ENCODE data around the gene CIB4.

DNA sequence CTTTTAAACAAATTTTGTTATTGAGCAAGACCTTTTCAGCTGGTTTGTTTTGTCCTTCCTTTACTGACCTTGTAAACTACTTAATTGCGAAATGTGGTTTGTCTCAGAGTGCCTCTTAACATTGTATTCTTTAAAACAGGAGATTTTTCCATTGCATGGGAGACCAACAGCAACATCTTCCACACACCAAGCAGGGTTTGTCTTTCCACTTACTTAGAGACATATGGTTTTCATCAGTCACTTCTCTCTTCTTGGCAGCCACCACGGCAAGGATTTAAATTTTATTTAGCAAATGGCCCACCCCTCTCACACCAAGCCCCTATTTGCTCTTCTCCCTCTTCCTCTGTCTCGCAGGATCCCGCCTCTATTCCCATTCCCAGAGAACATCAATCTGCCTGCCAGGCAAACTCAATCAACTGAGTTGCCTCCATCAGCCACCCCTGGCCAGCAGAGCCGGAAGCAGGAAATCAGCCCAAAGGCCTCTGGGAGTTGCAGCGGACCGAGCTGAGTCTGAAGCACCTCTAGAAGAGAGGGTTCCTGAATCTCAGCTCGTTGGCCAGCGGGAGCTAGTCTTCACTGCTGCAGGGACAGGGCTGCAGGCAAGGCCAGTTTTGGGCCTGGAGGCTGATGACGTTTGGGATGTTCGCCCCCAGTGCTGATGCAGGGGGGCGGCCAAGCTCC is 11.3 kb upstream of the CIB4 start:
- TF ChIP-seq, protein P1, sequence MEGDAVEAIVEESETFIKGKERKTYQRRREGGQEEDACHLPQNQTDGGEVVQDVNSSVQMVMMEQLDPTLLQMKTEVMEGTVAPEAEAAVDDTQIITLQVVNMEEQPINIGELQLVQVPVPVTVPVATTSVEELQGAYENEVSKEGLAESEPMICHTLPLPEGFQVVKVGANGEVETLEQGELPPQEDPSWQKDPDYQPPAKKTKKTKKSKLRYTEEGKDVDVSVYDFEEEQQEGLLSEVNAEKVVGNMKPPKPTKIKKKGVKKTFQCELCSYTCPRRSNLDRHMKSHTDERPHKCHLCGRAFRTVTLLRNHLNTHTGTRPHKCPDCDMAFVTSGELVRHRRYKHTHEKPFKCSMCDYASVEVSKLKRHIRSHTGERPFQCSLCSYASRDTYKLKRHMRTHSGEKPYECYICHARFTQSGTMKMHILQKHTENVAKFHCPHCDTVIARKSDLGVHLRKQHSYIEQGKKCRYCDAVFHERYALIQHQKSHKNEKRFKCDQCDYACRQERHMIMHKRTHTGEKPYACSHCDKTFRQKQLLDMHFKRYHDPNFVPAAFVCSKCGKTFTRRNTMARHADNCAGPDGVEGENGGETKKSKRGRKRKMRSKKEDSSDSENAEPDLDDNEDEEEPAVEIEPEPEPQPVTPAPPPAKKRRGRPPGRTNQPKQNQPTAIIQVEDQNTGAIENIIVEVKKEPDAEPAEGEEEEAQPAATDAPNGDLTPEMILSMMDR (IDR thresholded peaks at IDR 0.05): no peak
- TF ChIP-seq TP53 (CRISPR knock-in tag; IDR thresholded peaks at IDR 0.05): no peak
- TF ChIP-seq, protein P2, sequence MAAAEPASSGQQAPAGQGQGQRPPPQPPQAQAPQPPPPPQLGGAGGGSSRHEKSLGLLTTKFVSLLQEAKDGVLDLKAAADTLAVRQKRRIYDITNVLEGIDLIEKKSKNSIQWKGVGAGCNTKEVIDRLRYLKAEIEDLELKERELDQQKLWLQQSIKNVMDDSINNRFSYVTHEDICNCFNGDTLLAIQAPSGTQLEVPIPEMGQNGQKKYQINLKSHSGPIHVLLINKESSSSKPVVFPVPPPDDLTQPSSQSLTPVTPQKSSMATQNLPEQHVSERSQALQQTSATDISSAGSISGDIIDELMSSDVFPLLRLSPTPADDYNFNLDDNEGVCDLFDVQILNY (CRISPR knock-in tag; IDR thresholded peaks at IDR 0.05): no peak
- TF ChIP-seq NR1H2 (CRISPR knock-in tag; IDR thresholded peaks at IDR 0.05): no peak
- no peak for TF ChIP-seq ZNF512 (CRISPR knock-in tag; IDR thresholded peaks at IDR 0.05; ENCODE audit: borderline replicate concordance)
- TF ChIP-seq FOXP1 (CRISPR knock-in tag; IDR thresholded peaks at IDR 0.05; ENCODE audit: borderline replicate concordance): no peak

Measured in WTC11 (cell line).